ENCODE measurements around the gene RECK.
"Not testable (repeated sequence)": the region's sequence is repeated elsewhere in the genome, so short reads cannot be mapped to it uniquely, and the experiment has no call there.

RECK gene

DNA sequence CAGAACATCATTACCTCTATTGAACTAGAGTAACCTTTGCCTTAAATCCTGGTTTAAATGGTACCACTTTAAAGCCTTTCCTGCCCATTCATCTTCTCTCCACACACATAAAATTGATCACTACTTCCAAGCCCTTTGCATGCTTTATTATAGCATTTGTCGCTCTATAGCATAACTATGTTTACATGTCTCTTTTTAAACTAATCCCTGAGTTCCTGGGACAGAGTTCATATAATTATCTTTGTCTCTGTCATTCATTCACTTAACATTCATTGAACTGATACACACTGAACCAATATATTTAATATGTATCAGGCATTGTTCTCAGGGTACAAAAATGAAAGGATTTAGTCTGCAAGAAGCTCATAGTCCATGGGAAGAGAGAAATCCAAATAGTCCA, 37.3 kb downstream of the RECK start:
- Histone ChIP-seq H3K36me3 (ENCODE audit: insufficient read depth, insufficient read length, low read length) (peaks cover 8% of the 10 kb centered on the region), H3K27me3 (ENCODE audit: insufficient read depth, insufficient read length) (no peaks in the 10 kb centered on the region), H3K4me3 (ENCODE audit: insufficient read length, low read depth) (no peak overlapping the region), H3K9ac (ENCODE audit: insufficient read length, low read depth) (no peak overlapping the region), H3K9me3 (ENCODE audit: insufficient read depth, low read length) (no peaks in the 10 kb centered on the region), H3K4me1 (ENCODE audit: insufficient read depth, insufficient read length) (no peaks in the 10 kb centered on the region)
- DNase-seq (ENCODE audit: low read depth, low spot score), result no peak
- no peak for TF ChIP-seq ZNF274 (IDR thresholded peaks at IDR 0.05; ENCODE audit: low read depth, low read length)
- no peak for TF ChIP-seq SUZ12 (IDR thresholded peaks at IDR 0.05; ENCODE audit: extremely low read depth, insufficient read depth, insufficient read length)
- TF ChIP-seq YY1 (IDR thresholded peaks at IDR 0.05; ENCODE audit: insufficient read depth, insufficient read length), result no peak

DNA sequence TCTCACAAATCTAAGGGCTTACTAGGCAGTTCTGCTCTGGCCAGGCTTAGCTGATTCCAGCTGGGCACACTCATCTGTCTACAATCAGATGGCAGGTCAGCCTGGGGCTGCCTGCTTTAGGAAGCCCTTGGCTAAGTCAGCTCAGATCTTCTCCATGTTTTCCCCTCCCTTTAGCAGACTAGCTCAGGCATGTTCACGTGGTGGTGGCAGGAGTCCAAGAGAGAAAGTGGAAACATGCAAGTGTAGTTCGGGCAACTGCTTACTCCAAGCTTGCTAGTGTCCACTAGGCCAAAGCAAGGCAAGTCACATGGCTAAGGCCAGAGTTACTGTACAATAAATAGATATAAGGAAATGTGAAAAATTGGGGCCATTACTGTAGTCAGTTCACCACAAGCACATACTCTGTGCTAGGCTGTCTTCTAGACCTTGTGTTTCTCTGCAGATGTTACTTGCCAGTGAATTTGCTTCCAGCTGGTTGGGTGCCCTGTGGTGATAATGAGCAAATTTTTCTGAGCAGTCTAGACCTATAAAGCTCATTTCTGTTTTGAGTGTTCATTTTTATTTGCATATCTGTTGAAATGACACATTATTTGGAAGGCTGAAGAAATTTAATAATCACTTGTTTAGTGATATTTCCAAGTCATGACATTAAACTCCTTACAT, 38.3 kb downstream of the RECK start:
- Histone ChIP-seq H3K9me3 (ENCODE audit: insufficient read depth, low read length) (no peaks in the 10 kb centered on the region), H3K36me3 (ENCODE audit: insufficient read depth, insufficient read length, low read length) (peaks cover 8% of the 10 kb centered on the region), H3K27me3 (ENCODE audit: insufficient read depth, insufficient read length) (no peaks in the 10 kb centered on the region)

DNA sequence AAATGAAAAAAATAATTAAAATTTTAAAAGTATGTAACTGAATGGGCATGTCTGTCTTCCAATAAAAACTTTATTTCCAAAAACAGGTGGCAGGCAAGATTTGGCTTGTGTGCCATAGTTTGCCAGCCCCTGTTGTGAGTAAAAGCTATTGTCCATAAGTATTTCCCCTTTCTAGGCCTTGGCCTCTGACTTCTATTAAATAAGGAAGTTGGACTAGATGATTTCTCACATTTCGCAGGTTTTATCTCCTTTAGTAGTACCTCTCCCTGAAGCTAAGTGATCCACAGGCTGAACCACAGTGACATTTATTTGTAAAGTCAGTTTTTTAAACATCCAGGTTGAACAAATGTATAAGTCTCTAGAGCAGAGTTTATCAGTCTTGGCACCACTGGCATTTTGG, 41.3 kb downstream of the RECK start:
- no peak overlapping the region for H3K9ac ChIP-seq (ENCODE audit: insufficient read length, low read depth)
- H3K36me3 ChIP-seq (ENCODE audit: insufficient read depth, insufficient read length, low read length), result peaks cover 4% of the 10 kb centered on the region
- DNase-seq (ENCODE audit: low read depth, low spot score), result no peak
- no peak overlapping the region for H3K4me3 ChIP-seq (ENCODE audit: insufficient read length, low read depth)
- H3K4me1 ChIP-seq (ENCODE audit: insufficient read depth, insufficient read length), result no peaks in the 10 kb centered on the region
- no peaks in the 10 kb centered on the region for H3K9me3 ChIP-seq (ENCODE audit: insufficient read depth, low read length)
- TF ChIP-seq YY1 (IDR thresholded peaks at IDR 0.05; ENCODE audit: insufficient read depth, insufficient read length) (no peak), SUZ12 (IDR thresholded peaks at IDR 0.05; ENCODE audit: extremely low read depth, insufficient read depth, insufficient read length) (no peak), ZNF274 (IDR thresholded peaks at IDR 0.05; ENCODE audit: low read depth, low read length) (no peak)
- no peaks in the 10 kb centered on the region for H3K27me3 ChIP-seq (ENCODE audit: insufficient read depth, insufficient read length)

More for the DNA sequence above, 38.3 kb downstream of the RECK start:
- no peak for TF ChIP-seq SUZ12 (IDR thresholded peaks at IDR 0.05; ENCODE audit: extremely low read depth, insufficient read depth, insufficient read length)
- no peak for TF ChIP-seq YY1 (IDR thresholded peaks at IDR 0.05; ENCODE audit: insufficient read depth, insufficient read length)
- no peak for TF ChIP-seq ZNF274 (IDR thresholded peaks at IDR 0.05; ENCODE audit: low read depth, low read length)
- no peaks in the 10 kb centered on the region for H3K4me1 ChIP-seq (ENCODE audit: insufficient read depth, insufficient read length)
- DNase-seq (ENCODE audit: low read depth, low spot score), result no peak
- H3K4me3 ChIP-seq (ENCODE audit: insufficient read length, low read depth), result no peak overlapping the region
- H3K9ac ChIP-seq (ENCODE audit: insufficient read length, low read depth), result no peak overlapping the region

DNA sequence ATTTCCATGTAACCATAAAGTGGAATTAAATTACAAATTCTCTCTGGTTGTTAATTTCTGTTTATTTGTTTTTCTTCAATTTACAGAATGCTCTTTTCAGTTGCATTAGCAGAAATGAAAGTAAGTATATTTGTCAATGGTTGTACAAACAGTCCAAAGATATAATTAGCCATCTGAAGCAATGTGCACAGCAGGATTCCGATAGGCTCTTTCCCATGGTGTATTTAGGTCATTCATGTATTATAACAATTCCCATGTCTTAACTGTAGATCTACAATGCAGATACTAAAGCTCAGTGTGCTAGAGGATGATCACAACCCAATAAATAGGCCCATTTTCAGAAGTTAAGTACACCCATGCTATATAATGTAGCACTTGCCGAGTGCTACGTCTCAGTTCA, 43.8 kb downstream of the RECK start:
- Histone ChIP-seq H3K9me3 (ENCODE audit: insufficient read depth, low read length) (no peaks in the 10 kb centered on the region), H3K36me3 (ENCODE audit: insufficient read depth, insufficient read length, low read length) (peaks cover 4% of the 10 kb centered on the region), H3K27me3 (ENCODE audit: insufficient read depth, insufficient read length) (no peaks in the 10 kb centered on the region), H3K9ac (ENCODE audit: insufficient read length, low read depth) (no peak overlapping the region), H3K4me1 (ENCODE audit: insufficient read depth, insufficient read length) (no peaks in the 10 kb centered on the region), H3K4me3 (ENCODE audit: insufficient read length, low read depth) (no peak overlapping the region)
- DNase-seq (ENCODE audit: low read depth, low spot score), result no peak
- TF ChIP-seq SUZ12 (IDR thresholded peaks at IDR 0.05; ENCODE audit: extremely low read depth, insufficient read depth, insufficient read length) (no peak), YY1 (IDR thresholded peaks at IDR 0.05; ENCODE audit: insufficient read depth, insufficient read length) (no peak), ZNF274 (IDR thresholded peaks at IDR 0.05; ENCODE audit: low read depth, low read length) (no peak)

DNA sequence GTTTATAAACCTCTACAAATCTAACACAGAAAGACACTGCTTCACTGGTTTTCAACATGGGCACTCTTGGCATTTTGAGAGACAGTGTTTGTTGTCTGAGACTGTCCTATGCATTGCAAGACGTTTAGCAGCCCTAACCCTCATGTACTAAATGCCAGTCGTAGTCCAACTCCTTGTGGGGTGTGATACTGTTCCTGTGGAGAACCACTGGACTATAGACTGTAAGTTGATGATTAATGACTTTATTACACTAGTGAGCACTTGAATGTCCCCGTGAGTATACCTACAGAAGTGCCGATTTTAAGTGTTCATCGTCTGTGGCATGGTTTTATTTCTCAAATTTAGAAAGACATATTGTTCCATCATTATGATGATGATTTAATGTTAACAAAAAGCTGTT, 46.2 kb downstream of the RECK start:
- peaks cover 11% of the 10 kb centered on the region for H3K9me3 ChIP-seq (ENCODE audit: insufficient read depth, low read length)
- H3K27me3 ChIP-seq (ENCODE audit: insufficient read depth, insufficient read length), result no peaks in the 10 kb centered on the region
- H3K4me3 ChIP-seq (ENCODE audit: insufficient read length, low read depth), result no peak overlapping the region
- H3K36me3 ChIP-seq (ENCODE audit: insufficient read depth, insufficient read length, low read length), result peaks cover 13% of the 10 kb centered on the region
- TF ChIP-seq YY1 (IDR thresholded peaks at IDR 0.05; ENCODE audit: insufficient read depth, insufficient read length), result no peak
- no peak for TF ChIP-seq SUZ12 (IDR thresholded peaks at IDR 0.05; ENCODE audit: extremely low read depth, insufficient read depth, insufficient read length)
- TF ChIP-seq ZNF274 (IDR thresholded peaks at IDR 0.05; ENCODE audit: low read depth, low read length), result no peak
- no peak overlapping the region for H3K9ac ChIP-seq (ENCODE audit: insufficient read length, low read depth)
- H3K4me1 ChIP-seq (ENCODE audit: insufficient read depth, insufficient read length), result no peaks in the 10 kb centered on the region
- DNase-seq (ENCODE audit: low read depth, low spot score), result no peak

DNA sequence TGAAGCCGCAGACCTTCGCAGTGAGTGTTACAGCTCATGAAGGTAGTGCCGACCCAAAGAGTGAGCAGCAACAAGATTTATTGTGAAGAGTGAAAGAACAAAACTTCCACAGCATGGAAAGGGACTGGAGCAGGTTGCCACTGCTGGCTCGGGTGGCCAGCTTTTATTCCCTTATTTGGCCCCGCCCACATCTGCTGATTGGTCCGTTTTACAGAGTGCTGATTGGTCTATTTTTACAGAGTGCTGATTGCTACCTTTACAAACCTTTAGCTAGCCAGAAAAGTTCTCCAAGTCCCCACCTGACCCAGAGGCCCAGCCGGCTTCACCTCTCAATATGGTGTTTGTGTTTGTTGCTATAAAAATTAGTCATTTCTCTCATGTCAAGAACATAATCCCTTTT, 49.7 kb downstream of the RECK start:
- no peak overlapping the region for H3K9ac ChIP-seq (ENCODE audit: insufficient read length, low read depth)
- peaks cover 13% of the 10 kb centered on the region for H3K36me3 ChIP-seq (ENCODE audit: insufficient read depth, insufficient read length, low read length)
- no peak for DNase-seq (ENCODE audit: low read depth, low spot score)
- H3K27me3 ChIP-seq (ENCODE audit: insufficient read depth, insufficient read length), result no peaks in the 10 kb centered on the region
- H3K4me1 ChIP-seq (ENCODE audit: insufficient read depth, insufficient read length), result no peaks in the 10 kb centered on the region
- no peak overlapping the region for H3K4me3 ChIP-seq (ENCODE audit: insufficient read length, low read depth)
- peaks cover 11% of the 10 kb centered on the region for H3K9me3 ChIP-seq (ENCODE audit: insufficient read depth, low read length)
- TF ChIP-seq SUZ12 (IDR thresholded peaks at IDR 0.05; ENCODE audit: extremely low read depth, insufficient read depth, insufficient read length) (no peak), YY1 (IDR thresholded peaks at IDR 0.05; ENCODE audit: insufficient read depth, insufficient read length) (no peak), ZNF274 (IDR thresholded peaks at IDR 0.05; ENCODE audit: low read depth, low read length) (no peak)

DNA sequence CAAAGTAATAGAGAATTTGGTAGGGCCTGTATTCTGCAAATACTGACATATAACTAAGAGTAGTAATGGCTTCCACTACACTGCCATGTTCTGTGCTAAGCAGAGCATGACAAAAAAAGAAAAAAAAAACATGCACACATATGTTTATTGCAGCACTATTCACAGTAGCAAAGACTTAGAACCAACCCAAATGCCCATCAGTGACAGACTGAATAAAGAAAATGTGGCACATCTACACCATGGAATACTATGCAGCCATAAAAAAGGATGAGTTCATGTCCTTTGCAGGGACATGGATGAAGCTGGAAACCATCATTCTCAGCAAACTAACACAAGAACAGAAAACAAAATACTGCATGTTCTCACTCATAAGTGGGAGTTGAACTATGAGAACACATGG, 50.3 kb downstream of the RECK start:
- H3K27me3 ChIP-seq (ENCODE audit: insufficient read depth, insufficient read length); H3K4me1 ChIP-seq (ENCODE audit: insufficient read depth, insufficient read length); DNase-seq (ENCODE audit: low read depth, low spot score); H3K9ac ChIP-seq (ENCODE audit: insufficient read length, low read depth); H3K4me3 ChIP-seq (ENCODE audit: insufficient read length, low read depth): not testable (repeated sequence)
- peaks cover 13% of the 10 kb centered on the region for H3K36me3 ChIP-seq (ENCODE audit: insufficient read depth, insufficient read length, low read length)
- H3K9me3 ChIP-seq (ENCODE audit: insufficient read depth, low read length), result peaks cover 11% of the 10 kb centered on the region

All from NT2/D1 (cell line).